Neural cell (in vitro differentiated cells): ENCODE data around the gene MED8. TPM values are rescaled to one million over a fixed set of nuclear protein-coding genes. Genes with fewer than 3 reads are reported as not detected.

ENCODE experiments used
- H2AFZ ChIP-seq: fragments of 200-600, 300-800 bp; sonication (generic), shearing (Covaris generic); 2 replicates; pipeline ENCODE4 v1.6.0; 2014; ENCODE audit warnings: low read depth, mild to moderate bottlenecking, antibody characterized with exemption, low read length, moderate library complexity
- H3F3A ChIP-seq: fragments of 200-600 bp; shearing (Covaris generic); 2 replicates; pipeline ENCODE4 v1.6.1; 2016; ENCODE audit warnings: mild to moderate bottlenecking, moderate library complexity, mixed read lengths, antibody characterized with exemption, low read length; ENCODE audit not compliant: insufficient read depth, poor library complexity, severe bottlenecking
- H3K27ac ChIP-seq: fragments of 200-600, 300-800 bp; sonication (generic), shearing (Covaris generic); 2 replicates; pipeline ENCODE4 v1.5.1; 2014; ENCODE audit warnings: mild to moderate bottlenecking, low read length, moderate library complexity
- H3K27me3 ChIP-seq: fragments of 300-800, 200-600 bp; sonication (generic), shearing (Covaris generic); 2 replicates; pipeline ENCODE4 v1.6.0; 2014; ENCODE audit warnings: mild to moderate bottlenecking, low read depth, low read length, moderate library complexity; ENCODE audit not compliant: insufficient read depth
- H3K36me3 ChIP-seq: fragments of 300-800, 200-600 bp; sonication (generic), shearing (Covaris generic); 2 replicates; pipeline ENCODE4 v1.5.1; 2014; ENCODE audit warnings: mild to moderate bottlenecking, antibody characterized with exemption, low read length, moderate library complexity; ENCODE audit not compliant: insufficient read depth
- H3K4me2 ChIP-seq: fragments of 300-800, 200-600 bp; sonication (generic), shearing (Covaris generic); 2 replicates; pipeline ENCODE4 v1.6.0; 2014; ENCODE audit warnings: mild to moderate bottlenecking, low read length
- H3K4me3 ChIP-seq: fragments of 300-800, 200-600 bp; sonication (generic), shearing (Covaris generic); 2 replicates; pipeline ENCODE4 v1.5.1; 2014; ENCODE audit warnings: mild to moderate bottlenecking, low read length, moderate library complexity
- H3K79me2 ChIP-seq: fragments of 200-600 bp; shearing (Covaris generic); replicated peaks from 2 replicates; pipeline ENCODE4 v1.6.0; 2014; ENCODE audit warnings: mild to moderate bottlenecking, low read length, moderate library complexity; ENCODE audit not compliant: insufficient read depth
- H3K9ac ChIP-seq: fragments of 300-800, 200-600 bp; sonication (generic), shearing (Covaris generic); 2 replicates; pipeline ENCODE4 v1.6.1; 2016; ENCODE audit warnings: mild to moderate bottlenecking, low read length, mixed read lengths
- H3K9me2 ChIP-seq: fragments of 200-600 bp; shearing (Covaris generic); 2 replicates; pipeline ENCODE4 v1.6.1; 2016; ENCODE audit warnings: mild to moderate bottlenecking, low read length, mixed read lengths; ENCODE audit not compliant: insufficient read depth
- H3K9me3 ChIP-seq: fragments of 200-600, 300-800 bp; sonication (generic), shearing (Covaris generic); 2 replicates; pipeline ENCODE4 v1.6.1; 2016; ENCODE audit warnings: mild to moderate bottlenecking, mixed run types, low read length, moderate library complexity, mixed read lengths
- H4K20me1 ChIP-seq: fragments of 200-600 bp; shearing (Covaris generic); 2 replicates; pipeline ENCODE4 v1.6.1; 2016; ENCODE audit warnings: mild to moderate bottlenecking, mixed run types; ENCODE audit not compliant: insufficient read depth
- CTCF ChIP-seq: fragments of 450-650 bp; IDR thresholded peaks from 2 replicates; pipeline ENCODE4 v1.5.1; 2014; ENCODE audit warnings: antibody characterized with exemption, mild to moderate bottlenecking, moderate library complexity; ENCODE audit not compliant: poor library complexity, severe bottlenecking
- EP300 ChIP-seq: fragments of 450-650 bp; conservative IDR thresholded peaks from 2 replicates; pipeline ENCODE4 v1.6.1; 2014; ENCODE audit warnings: antibody characterized with exemption, mild to moderate bottlenecking, moderate library complexity; ENCODE audit not compliant: poor library complexity, severe bottlenecking
- EZH2 ChIP-seq: fragments of 200-600, 300-800 bp; shearing (Covaris generic), sonication (generic); IDR thresholded peaks from 2 replicates; pipeline ENCODE4 v1.6.1; 2014; ENCODE audit warnings: antibody characterized with exemption, low read length, borderline replicate concordance, mild to moderate bottlenecking; ENCODE audit not compliant: insufficient read depth, poor library complexity, severe bottlenecking
- MXI1 ChIP-seq: fragments of 450-650 bp; conservative IDR thresholded peaks from 2 replicates; pipeline ENCODE4 v1.6.1; 2014; ENCODE audit warnings: antibody characterized with exemption, mild to moderate bottlenecking; ENCODE audit not compliant: poor library complexity, severe bottlenecking
- POLR2AphosphoS5 ChIP-seq: IDR thresholded peaks from 2 replicates; pipeline ENCODE4 v1.6.1; 2012
- RAD21 ChIP-seq: fragments of 450-650 bp; conservative IDR thresholded peaks from 2 replicates; pipeline ENCODE4 v1.6.1; 2014; ENCODE audit warnings: antibody characterized with exemption, mild to moderate bottlenecking, moderate library complexity
- REST ChIP-seq: IDR thresholded peaks from 2 replicates; pipeline ENCODE4 v1.6.1; 2012; ENCODE audit warnings: borderline replicate concordance
- SMC3 ChIP-seq: fragments of 450-650 bp; conservative IDR thresholded peaks from 2 replicates; pipeline ENCODE4 v1.6.1; 2014; ENCODE audit warnings: antibody characterized with exemption, mild to moderate bottlenecking, moderate library complexity; ENCODE audit not compliant: poor library complexity
- TAF1 ChIP-seq: IDR thresholded peaks from 2 replicates; pipeline ENCODE4 v1.6.1; 2012; ENCODE audit warnings: low read depth
- polyA plus RNA-seq: library from polyadenylated mRNA; depleted of rRNA; stranded (reverse); fragments of >200 nt; gene quantifications from 2 replicates; pipeline ENCODE4 v1.2.3, GENCODE V29; 2014

The MED8 gene
- polyA plus RNA-seq, 1 donor from 2014 or later = 59.2 TPM

GRCh38 chr1:43435146-43436145 lies 45.8 kb upstream of the MED8 start:
- no peaks in the 10 kb centered on the region for H3K9me3 ChIP-seq
- H4K20me1 ChIP-seq = no peaks in the 10 kb centered on the region
- no peaks in the 10 kb centered on the region for H3F3A ChIP-seq
- no peak overlapping the region for H2AFZ ChIP-seq
- peaks cover 6% of the 10 kb centered on the region for H3K36me3 ChIP-seq
- TF ChIP-seq EP300 = no peak
- TF ChIP-seq TAF1 = no peak
- TF ChIP-seq POLR2AphosphoS5 = no peak
- no peak for TF ChIP-seq RAD21
- no peak for TF ChIP-seq SMC3
- no peak for TF ChIP-seq CTCF
- no peak for TF ChIP-seq MXI1
- no peak for TF ChIP-seq EZH2
- no peak for TF ChIP-seq REST
- no peaks in the 10 kb centered on the region for H3K27me3 ChIP-seq
- H3K27ac ChIP-seq = no peak overlapping the region
- no peak overlapping the region for H3K4me2 ChIP-seq
- H3K79me2 ChIP-seq = no peaks in the 10 kb centered on the region
- no peaks in the 10 kb centered on the region for H3K9me2 ChIP-seq
- H3K9ac ChIP-seq = no peak overlapping the region
- H3K4me3 ChIP-seq = no peak overlapping the region

- no peaks in the 10 kb centered on the region for H3K79me2 ChIP-seq
- no peak overlapping the region for H3K9ac ChIP-seq
- H4K20me1 ChIP-seq = no peaks in the 10 kb centered on the region
- H3K27me3 ChIP-seq = no peaks in the 10 kb centered on the region
- H3K9me3 ChIP-seq = no peaks in the 10 kb centered on the region
- H3F3A ChIP-seq = no peaks in the 10 kb centered on the region
- no peaks in the 10 kb centered on the region for H3K9me2 ChIP-seq
- H3K36me3 ChIP-seq = peaks cover 6% of the 10 kb centered on the region
- H3K27ac ChIP-seq = no peak overlapping the region
- H2AFZ ChIP-seq = no peak overlapping the region
- H3K4me2 ChIP-seq = no peak overlapping the region
- TF ChIP-seq CTCF = no peak
- TF ChIP-seq REST = no peak
- no peak for TF ChIP-seq SMC3
- TF ChIP-seq TAF1 = no peak
- no peak for TF ChIP-seq MXI1
- TF ChIP-seq EP300 = no peak
- TF ChIP-seq RAD21 = no peak
- TF ChIP-seq POLR2AphosphoS5 = no peak
- TF ChIP-seq EZH2 = no peak
- H3K4me3 ChIP-seq = no peak overlapping the region
These were observed 44.7 kb upstream of the MED8 start for GRCh38 chr1:43434256-43434655.
